ENCODE measurements around the gene CDRT15.
"Not testable (repeated sequence)": the region's sequence is repeated elsewhere in the genome, so short reads cannot be mapped to it uniquely, and the experiment has no call there.

Gene CDRT15

DNA sequence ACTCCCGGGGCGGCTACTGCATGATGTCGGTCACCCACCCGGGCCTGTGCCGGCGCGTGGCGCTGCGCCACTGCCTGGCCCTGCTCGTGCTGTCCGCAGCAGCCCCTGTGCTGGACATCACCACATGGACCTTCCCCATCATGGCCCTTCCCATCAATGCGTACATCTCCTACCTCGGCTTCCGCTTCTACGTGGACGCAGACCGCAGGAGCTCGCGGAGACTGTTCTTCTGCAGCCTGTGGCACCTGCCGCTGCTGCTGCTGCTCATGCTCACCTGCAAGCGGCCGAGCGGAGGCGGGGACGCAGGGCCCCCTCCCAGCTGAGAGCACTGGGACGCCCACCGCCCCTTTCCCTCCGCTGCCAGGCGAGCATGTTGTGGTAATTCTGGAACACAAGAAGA, 29.8 kb downstream of the CDRT15 start:
- no peak for DNase-seq

DNA sequence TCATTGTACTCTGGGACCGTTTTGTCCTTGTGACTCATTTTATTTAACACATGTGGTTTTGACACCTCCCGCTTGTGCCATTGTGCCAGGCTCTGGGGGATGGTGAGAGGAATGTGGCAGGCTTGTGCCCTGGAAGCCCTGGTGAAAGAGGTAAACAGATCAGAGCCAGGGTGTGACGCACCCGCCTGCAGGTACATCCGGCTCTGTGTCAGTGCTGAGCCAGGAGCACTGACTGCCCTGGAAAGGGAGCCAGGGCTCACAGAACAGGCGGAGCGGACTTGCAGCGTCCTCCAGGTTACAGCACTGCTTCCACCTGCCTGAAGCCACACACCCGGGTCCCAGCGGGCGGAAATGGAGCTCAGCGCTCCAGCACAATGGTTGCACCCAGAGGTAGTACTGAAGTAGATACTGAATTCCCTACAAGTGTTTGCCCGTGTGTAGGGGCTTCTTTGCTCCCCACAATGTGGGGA, 30.6 kb downstream of the CDRT15 start:
- peak in 2 of 14 donors; percentile 19 to 89 for DNase-seq

DNA sequence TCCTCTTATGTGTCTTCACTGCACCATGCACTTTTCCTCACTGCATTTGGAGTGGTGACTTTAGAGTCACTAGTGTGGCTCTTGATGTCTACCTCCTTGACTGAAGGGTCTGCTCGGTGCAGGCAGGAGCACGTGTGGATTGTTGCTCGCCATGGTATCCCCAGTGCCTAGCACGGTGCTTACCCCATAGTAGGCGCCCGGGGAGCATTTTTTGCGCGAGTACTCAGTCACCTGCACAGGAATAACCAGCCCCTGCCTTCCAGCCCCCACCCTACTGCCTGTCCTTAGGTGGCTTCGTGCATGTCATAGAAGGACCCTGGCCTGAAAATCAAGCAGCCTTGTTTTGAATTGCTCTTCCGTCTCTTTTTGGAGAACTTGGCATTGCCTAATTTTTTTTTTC, 31.3 kb downstream of the CDRT15 start:
- DNase-seq = no peak

DNA sequence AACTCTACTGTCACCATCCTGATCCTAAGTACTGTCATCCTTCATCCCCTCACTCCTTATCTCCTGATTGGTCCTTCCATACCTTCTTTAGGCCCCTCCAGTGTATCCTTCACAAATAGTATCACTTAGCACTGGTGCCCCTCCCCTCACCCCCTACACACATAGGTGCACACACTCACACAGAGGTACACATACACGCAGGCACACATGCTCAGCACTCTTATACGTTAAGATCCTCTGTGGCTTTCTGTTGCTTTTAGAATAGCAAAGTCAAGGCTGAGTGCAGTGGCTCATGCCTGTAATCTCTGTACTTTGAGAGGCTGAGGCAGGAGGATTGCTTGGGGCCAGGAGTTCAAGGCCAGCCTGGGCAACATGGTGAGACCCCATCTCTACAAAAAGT, 32.1 kb downstream of the CDRT15 start:
- no peak for DNase-seq

DNA sequence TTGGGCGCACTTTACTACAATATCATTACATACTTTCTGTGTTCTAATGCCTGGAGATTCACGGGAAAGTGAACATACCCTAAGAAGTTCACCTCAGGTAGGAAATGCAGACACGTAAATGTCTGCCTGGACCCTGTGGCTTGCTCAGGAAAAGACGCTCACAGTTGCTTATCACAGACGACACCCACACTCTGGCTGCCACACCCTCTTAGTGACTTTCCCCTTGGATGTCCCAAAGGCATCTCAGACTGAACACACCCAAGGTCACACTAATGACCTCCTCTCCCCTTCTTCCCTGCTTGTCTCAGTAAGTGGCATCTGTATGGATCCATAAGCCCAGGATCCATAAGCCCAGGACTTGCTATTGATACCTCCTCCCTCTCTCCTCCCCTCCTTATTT, 32.6 kb downstream of the CDRT15 start:
- DNase-seq = no peak

DNA sequence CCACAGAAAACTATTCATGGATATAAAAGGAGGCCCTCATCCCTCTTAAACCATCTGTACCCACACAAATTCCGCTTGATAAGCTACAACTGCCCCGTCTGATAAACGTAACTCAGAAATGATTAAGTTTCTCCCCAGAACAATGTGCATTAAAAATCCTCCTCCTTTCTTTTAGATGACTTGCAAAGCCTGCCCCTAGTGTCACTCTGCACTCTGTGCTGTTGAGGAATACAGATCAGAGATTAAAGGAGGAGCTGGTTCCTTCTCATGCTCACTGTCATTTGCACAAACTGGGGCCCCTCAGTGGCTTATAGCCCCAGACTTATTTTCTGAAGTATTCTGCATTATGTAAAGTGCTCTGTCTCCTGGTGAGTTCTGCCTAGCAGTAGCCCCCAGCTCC, 33.3 kb downstream of the CDRT15 start:
- DNase-seq = no peak

DNA sequence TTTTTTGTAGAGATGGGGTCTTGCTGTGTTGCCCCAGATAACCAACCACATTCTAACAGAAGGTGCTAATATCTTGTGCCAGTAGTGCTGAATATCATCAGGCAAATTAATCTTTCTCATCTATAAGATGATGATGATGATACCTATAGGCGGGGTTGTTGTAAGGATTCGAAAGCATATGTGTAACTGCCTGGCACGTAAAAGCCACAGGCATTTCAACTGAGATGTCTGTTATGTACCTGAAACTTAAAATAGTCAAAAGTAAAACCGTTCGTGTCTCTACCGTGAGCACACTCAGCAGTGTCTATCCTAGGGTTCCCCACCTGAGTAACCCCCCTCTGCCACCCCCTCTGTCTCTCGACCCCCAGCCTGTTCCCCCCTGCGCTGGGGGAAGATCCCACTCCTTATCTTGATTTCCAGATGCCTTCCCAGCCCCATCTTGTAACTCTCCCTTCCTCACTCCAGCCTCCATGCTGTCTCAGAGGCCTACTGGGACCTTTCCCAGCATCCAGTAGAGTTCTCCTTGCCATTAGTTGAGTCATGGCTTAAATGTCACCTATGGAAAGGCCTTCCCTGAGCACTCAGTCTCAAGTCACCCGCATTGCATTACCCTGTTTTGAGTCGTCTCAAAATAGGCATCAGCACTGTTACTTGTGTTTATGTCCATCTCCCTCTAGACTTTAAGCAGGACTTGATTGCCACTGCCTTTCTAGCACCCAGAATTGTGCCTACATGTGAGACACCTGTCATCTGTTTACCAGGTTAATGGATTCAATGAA, 34.1 kb downstream of the CDRT15 start:
- no peak for DNase-seq

DNA sequence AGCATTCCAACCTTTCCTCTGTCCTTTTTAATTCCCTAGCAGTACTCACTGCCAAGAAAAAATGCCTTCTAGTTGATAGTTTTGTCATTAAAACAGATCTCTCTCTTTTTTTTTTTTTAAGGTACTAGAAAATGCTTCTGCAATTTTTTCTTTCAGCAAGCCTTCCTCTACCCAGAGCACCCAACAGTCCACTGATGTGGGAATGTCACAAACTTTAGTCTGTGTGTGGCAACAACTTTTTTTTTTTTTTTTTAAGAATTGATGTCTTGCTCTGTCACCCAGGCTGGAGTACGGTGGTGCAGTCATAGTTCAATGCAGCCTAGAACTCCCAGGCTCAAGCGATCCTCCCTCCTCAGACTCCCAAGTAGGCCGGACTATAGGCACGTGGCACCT, 34.7 kb downstream of the CDRT15 start:
- DNase-seq = no peak

DNA sequence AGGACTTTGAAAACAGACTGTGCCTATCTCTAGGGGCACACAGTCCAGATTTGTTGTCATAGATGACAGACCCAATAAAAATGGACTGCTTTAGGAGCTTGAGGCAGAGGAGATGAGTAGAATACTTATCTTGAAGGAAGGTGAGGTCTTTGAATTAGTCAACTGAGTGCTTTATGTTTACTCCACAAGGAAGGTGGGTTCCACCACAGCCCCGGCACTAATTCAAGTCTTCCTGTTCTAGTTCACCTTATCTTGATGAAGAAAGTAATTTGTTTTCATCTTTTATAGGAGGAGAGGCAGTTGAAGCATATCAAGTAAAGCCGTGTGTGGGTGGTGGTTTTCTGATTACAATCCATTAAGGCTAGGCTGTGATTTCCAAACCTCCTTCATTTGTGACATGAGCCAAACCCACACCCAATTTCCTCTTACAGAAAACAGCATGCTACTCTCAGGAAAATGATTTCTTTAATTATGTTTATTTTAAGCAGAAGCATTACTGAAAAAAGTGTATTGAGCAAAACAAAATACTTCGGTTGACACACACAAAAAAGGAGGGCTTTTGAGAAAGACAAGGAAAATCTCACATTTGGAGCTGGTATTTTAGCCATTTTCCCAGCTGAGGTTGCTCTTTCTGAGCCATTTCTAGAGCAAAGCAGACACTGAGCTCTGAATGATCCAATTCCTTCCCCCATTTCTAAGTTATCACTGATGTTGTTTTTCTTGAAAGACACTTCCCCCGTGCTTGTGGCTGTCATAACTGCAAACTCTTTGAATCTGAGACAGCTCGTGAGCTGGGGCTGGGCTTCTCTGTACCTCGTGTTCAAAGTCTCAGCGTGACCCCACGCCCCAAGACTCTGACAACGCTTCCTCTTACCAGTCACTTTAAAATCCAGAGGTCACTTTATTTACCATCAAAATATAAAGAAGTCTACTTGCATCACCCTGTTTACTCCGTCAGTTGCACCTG, 35.4 kb downstream of the CDRT15 start:
- DNase-seq = no peak

DNA sequence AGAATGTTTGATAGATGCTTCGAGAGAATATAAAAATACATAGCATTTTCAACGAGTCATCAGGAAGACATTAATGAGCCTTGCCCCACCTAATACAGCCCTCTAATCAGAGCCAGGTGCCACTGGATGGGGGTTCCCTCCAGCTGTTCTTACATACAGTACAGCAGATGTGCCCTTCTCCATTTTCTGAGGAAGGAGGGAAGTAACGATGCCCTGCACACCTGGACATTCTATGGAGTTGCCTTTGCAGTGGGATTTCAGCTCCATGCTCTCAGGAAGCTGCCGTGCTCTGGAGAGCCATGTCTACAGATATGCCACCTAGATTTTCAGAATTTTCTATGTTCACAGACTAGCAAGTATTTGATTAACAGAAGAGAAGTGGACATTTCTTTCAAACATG, 36.3 kb downstream of the CDRT15 start:
- DNase-seq = no peak

DNA sequence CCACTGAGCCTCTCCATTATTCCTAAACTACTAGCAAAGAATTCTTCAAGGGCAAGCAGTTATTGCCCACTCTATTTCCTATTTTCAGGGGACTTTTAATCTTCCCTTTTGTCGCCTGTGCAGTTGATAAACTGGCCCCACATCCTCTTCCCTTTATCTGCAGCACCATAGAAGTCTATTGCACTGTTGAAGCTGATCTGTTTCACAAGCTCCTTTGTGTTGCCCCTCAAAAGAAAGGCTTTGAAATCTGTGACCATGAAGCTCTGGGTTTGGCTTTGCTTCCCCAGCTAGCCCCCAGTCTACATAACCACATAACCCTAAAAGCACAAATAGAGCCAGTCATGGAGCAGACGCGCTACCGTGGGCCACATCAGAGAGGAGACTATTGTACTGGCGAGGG, 37.1 kb downstream of the CDRT15 start:
- no peak for DNase-seq

DNA sequence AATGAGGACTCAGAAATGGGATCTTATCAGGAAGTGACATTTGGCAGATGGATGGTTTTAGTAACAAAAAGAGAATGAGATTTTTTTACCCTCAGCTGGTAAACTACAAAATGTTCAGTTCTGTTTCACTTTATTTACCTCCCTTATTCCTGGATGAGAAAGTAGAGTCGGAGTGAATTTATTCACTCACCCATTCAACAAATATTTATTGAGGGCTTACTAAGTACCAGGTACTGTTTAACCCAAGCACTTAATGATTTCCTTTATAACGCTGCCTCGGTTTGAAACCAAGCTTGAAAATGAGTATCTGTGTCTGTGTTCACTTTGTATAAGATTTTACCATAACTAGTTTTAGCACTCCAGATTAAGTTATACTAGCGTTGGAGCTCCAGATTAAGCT, 38.1 kb downstream of the CDRT15 start:
- no peak for DNase-seq

DNA sequence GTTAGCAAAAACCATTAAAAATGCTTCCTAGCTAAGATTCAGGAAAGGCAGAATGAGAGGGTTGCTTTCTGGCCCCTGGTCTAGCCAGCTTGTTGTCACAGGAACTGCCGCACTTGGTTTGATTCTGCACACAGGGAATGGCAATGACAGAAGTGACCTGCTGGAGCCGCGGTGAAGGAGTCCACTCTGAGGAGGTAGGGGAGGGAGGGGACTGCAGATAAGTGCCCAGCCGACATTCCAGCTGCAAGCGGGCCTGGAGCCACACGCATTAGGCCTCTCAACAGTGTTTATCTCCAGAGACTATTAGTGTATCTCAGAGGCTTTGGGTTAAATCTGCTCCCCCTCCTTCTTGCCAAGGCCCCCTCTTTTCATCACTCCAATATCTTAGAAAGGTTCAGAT, 38.6 kb downstream of the CDRT15 start:
- DNase-seq = no peak

DNA sequence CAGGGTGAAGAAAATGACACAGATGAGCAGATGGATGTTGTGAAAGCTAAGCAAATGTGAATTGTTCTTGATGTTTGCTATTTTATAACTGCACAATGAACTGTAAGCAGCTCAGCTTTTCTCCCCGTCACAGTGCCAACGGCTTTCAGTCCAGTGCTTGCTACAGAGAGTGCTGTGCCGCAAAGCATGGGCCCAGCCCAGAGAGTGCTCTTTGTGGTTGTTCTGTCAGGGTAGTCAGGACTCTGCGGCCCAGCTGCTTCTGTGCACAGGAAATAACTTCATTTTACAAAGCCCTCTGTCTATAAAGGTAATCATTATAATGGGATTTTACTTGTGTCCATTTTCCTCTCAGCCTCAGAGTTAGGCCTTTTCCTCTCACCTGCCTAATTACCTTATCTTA, 39.1 kb downstream of the CDRT15 start:
- no peak for DNase-seq

DNA sequence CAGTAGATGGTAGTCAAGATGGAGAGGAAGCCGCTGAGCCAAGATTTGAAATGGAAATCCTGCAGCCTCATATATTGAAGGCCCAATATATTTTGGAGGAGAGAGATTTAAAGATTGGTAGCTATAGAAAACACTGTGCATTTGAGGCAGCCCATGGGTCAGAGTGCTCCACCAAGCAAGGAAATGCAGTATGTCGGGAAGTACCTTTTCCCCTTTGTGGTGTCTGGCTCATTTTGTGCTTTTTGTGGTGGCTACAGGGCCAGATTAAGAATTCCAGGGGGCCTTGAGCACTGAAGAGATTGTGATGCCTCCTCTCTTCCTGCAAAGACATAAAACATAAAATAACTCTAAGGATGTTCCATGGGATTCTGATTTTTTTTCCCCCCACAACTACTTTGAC, 39.6 kb downstream of the CDRT15 start:
- no peak for DNase-seq

DNA sequence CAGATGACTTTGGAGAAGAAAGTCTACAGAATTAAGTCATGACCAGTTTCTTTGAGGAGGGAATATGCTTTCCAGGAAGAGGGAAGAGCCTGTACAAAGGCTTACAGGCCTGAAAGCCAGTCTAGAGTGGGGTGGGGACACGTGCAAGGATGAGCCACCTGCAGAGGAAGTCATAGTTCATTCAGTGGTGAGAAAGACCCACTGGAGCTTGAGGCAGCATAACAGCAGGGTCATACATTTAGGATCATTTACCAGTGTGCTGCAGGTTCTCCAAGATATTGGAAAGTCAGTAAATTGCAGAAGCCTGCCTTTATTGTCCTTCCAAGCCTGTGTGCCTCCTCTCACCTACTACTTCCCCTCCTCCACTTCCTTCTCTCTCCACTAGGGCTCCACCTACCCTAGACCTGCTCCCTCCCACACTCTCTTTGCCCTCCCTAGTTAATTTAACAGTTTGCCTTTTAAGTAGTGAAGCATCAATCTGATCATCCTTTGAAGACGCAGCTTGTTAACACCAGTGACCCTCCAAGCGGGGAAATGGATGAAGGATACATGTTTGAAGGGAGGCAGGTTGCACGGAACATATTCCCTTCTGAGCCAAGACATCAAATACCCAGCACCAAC, 40.2 kb downstream of the CDRT15 start:
- no peak for DNase-seq

DNA sequence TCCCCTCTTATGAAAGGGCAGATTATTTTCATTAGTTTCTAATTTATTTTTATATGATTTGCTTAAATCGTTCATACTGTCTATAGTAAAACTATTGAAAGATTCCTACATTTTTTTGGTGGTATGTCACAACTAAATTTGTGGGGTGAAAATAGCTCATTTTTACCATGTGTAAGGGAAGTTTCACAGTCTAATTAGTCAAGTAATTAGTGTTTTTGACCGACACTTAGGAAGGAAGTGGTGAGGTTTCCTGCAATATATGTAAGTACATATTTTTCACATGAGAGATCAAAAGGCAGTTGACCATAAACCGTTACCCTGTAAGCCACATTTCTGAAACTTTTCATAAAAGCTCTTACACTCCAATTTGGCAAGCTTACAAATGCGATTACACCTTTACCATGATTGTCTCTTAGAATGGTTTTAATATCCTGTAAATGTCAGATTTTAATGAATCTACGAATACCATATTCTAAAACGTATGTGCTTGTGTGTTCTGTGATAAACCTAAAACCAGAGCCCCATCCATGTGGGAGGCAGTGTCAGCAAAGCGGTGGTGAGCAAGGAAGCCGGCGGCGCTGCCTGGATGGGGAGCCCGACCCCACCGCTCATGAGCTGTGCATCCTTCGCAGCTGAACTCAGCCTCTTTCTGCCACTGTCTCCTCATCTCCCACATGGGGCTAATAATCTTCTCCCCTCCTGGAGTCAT, 43.9 kb downstream of the CDRT15 start:
- not testable (repeated sequence) for DNase-seq

DNA sequence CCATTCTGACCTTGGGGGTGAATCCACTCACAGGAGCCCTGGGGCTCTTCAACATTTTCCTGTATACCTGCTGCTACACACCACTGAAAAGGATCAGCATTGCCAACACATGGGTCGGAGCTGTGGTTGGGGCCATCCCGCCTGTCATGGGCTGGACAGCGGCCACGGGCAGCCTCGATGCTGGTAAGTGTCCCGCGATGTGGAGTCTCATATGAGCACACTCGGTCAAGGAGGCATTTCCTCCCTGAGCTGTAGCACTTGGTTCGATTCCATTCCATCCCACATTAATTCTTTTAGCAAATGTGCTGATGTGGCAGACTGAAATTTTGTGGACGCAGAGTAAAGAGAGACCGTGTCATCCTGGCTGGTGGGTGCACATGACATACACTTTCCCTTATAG, 44.6 kb downstream of the CDRT15 start:
- not testable (repeated sequence) for DNase-seq

DNA sequence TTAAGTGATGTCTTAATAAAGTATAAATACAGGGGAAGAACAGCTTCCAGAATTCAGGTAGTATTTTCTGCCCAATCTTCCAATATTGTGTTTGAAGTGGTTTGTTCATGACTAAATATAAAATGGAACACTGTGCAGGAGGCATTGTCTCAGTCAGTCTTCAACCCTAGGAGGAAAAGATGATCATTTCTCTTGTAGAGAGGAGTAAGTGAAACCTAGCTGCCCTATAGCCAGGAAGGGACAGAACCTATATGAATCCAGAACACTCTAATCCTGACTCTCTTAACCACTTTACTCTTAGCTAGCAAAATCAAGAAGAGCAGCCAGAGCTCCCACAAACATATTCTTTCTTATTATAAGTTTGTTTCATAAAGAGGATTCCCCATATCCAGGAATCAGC, 45.2 kb downstream of the CDRT15 start:
- DNase-seq = not testable (repeated sequence)

DNA sequence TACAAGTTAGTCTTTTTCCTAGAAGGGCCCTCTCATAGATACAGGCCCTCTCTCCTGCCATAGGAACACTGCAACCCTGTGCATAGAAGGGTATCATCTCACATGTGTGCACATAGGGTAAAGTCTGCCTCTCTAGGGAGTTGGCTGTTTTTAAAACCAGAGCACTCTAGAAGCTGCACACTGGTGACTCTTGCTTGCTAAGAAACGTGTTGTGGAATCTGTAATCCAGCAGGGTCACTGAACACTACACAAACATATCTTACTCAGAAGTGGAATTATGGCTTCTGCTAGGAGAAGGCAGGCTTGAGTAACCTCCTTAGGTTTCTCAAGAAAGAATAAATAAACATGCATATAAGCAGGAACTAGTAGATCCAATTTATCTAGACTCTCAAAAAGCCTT, 45.9 kb downstream of the CDRT15 start:
- DNase-seq = not testable (repeated sequence)

DNA sequence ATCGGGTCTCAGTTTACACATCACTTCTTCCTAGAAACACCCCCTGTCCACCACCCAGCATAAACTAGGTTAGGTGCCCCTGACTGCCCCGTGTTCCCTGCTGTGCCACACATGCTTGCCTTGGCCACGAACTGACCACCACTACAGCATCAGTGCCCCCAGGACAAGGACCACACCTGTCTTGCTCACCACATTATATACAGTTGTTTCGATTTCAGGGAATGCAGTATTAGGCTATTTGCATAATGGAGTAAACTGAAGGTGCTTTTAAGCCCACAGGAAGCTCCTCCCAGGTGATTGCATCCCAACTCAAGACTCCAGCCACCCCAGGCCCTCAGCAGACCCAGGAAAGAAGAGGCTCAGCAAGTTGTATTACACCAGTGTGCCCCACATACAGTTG, 50.2 kb downstream of the CDRT15 start:
- not testable (repeated sequence) for DNase-seq

Measured in C1 segment of cervical spinal cord (tissue), 14 donors.